A673 (cell line): ENCODE data around the gene PPM1D.

Experiments
- CTCF ChIP-seq: fragments of 300-800, 200-600 bp; sonication (generic); conservative IDR thresholded peaks from 2 replicates; pipeline ENCODE4 v1.5.1; 2017; ENCODE audit warnings: low read depth, mild to moderate bottlenecking, antibody characterized with exemption, low read length, moderate library complexity, mixed read lengths
- EZH2 ChIP-seq: fragments of 200-600 bp; sonication (generic); IDR thresholded peaks from 2 replicates; pipeline ENCODE4 v1.6.1; 2017; ENCODE audit warnings: borderline replicate concordance, low read depth, mild to moderate bottlenecking, mixed read lengths, antibody characterized with exemption, low read length; ENCODE audit not compliant: poor library complexity, severe bottlenecking

- TF ChIP-seq CTCF (no peak), EZH2 (no peak)
Measured at GRCh38 chr17:60671482-60671881, 71.5 kb downstream of the PPM1D start.
